ENCODE measurements around the gene EFTUD2.
A peak's percentile ranks its signal among the peaks of the same experiment; 100 is the strongest.

DNA sequence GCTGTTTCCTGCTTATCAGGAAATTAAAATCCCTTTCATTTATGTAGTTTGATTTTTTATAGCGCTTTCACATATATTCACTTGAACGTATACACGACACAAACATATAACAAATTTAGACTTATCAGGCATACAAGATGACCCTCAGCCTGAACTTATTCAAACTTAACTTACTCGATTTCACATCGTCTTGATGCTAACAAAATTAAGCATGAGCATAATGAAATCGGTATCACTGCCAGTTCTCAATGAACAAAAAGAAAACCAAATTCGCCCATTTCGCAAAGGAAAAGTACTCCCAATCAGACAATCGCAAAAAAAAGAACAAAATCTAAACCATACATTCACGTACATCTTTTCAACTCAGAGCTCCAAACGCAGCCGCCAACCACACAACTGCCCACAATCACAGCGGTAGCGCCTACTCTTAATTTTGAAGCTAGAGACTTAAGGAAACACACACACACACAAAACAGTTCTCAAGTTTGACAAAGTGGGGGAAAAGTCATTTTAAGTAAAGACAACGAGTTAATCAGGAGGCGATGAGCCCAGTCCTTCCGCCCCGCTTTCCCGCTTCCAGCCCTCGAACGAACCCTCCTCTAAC lies 70.2 kb downstream of the EFTUD2 start:
- TF ChIP-seq CTCF (IDR thresholded peaks at IDR 0.05) (no peak), ESRRA (CRISPR knock-in tag; IDR thresholded peaks at IDR 0.05; ENCODE audit: borderline replicate concordance) (no peak), AFF4 (CRISPR knock-in tag; IDR thresholded peaks at IDR 0.05; ENCODE audit: borderline replicate concordance) (no peak), NR3C1 (CRISPR knock-in tag; conservative IDR thresholded peaks at IDR 0.05; ENCODE audit: low read depth) (no peak), CREB1 (CRISPR knock-in tag; IDR thresholded peaks at IDR 0.05) (no peak)
- TF ChIP-seq, protein P1, sequence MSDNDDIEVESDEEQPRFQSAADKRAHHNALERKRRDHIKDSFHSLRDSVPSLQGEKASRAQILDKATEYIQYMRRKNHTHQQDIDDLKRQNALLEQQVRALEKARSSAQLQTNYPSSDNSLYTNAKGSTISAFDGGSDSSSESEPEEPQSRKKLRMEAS (CRISPR knock-in tag; IDR thresholded peaks at IDR 0.05) = peak; percentile 36
- TF ChIP-seq, protein P2, sequence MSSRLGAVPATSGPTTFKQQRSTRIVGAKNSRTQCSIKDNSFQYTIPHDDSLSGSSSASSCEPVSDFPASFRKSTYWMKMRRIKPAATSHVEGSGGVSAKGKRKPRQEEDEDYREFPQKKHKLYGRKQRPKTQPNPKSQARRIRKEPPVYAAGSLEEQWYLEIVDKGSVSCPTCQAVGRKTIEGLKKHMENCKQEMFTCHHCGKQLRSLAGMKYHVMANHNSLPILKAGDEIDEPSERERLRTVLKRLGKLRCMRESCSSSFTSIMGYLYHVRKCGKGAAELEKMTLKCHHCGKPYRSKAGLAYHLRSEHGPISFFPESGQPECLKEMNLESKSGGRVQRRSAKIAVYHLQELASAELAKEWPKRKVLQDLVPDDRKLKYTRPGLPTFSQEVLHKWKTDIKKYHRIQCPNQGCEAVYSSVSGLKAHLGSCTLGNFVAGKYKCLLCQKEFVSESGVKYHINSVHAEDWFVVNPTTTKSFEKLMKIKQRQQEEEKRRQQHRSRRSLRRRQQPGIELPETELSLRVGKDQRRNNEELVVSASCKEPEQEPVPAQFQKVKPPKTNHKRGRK (CRISPR knock-in tag; IDR thresholded peaks at IDR 0.05; ENCODE audit: borderline replicate concordance) = no peak
- TF ChIP-seq, protein P3, sequence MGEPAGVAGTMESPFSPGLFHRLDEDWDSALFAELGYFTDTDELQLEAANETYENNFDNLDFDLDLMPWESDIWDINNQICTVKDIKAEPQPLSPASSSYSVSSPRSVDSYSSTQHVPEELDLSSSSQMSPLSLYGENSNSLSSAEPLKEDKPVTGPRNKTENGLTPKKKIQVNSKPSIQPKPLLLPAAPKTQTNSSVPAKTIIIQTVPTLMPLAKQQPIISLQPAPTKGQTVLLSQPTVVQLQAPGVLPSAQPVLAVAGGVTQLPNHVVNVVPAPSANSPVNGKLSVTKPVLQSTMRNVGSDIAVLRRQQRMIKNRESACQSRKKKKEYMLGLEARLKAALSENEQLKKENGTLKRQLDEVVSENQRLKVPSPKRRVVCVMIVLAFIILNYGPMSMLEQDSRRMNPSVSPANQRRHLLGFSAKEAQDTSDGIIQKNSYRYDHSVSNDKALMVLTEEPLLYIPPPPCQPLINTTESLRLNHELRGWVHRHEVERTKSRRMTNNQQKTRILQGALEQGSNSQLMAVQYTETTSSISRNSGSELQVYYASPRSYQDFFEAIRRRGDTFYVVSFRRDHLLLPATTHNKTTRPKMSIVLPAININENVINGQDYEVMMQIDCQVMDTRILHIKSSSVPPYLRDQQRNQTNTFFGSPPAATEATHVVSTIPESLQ (CRISPR knock-in tag; IDR thresholded peaks at IDR 0.05) = no peak
- TF ChIP-seq, protein P4, sequence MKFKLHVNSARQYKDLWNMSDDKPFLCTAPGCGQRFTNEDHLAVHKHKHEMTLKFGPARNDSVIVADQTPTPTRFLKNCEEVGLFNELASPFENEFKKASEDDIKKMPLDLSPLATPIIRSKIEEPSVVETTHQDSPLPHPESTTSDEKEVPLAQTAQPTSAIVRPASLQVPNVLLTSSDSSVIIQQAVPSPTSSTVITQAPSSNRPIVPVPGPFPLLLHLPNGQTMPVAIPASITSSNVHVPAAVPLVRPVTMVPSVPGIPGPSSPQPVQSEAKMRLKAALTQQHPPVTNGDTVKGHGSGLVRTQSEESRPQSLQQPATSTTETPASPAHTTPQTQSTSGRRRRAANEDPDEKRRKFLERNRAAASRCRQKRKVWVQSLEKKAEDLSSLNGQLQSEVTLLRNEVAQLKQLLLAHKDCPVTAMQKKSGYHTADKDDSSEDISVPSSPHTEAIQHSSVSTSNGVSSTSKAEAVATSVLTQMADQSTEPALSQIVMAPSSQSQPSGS (CRISPR knock-in tag; IDR thresholded peaks at IDR 0.05; ENCODE audit: borderline replicate concordance, low read depth) = no peak

Data from WTC11 (cell line).